ENCODE measurements around the gene ASB2.
A peak's percentile ranks its signal among the peaks of the same experiment; 100 is the strongest.

Gene ASB2

DNA sequence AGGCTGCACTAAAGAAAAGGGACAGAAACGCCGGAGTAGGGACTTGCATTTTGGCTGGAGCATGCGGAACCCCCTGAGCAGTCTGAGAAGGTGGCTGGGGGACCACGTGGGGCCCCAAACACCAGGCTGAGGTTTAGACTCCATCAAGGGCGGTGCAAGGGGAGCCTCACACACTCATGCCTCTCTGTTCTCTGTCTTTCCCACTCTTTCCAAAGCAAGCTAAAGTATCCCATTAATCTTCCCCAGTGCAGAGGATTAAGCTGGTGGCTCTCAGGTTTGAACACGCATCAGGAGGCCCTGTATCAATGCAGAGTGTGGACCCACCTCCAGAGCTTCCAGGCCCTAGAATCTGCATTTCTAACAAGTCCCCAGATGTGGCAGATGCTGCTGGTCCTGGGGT, 34.3 kb upstream of the ASB2 start:
- H3K27ac ChIP-seq (ENCODE audit: insufficient read depth in 1 of 2, low read depth in 1 of 2, low read length in 2 of 2, poor library complexity in 1 of 2, severe bottlenecking in 2 of 2), result no peak overlapping the region
- peaks cover 0 to 2% (median 0%) of the 10 kb centered on the region in 5 experiments for H3K27me3 ChIP-seq (replicated peaks in 2 of 5; ENCODE audit: control insufficient read depth in 4 of 5, insufficient read depth in 5 of 5, low read length in 4 of 5)
- H3K9me3 ChIP-seq (ENCODE audit: control extremely low read depth in 1 of 5, control insufficient read depth in 4 of 5, insufficient read depth in 2 of 5, low read depth in 1 of 5, low read length in 4 of 5), result peaks cover 0 to 2% (median 0%) of the 10 kb centered on the region in 5 experiments
- WGBS (ENCODE audit: insufficient coverage), result 92% methylated on average over 5 of the region's 6 CpGs
- POLR2A ChIA-PET, result no interaction called here
- H3K4me3 ChIP-seq (ENCODE audit: control insufficient read depth in 1 of 7, extremely low read depth in 1 of 7, insufficient read depth in 4 of 7, low read depth in 2 of 7, low read length in 6 of 7), result no peak overlapping the region
- DNase-seq, result no peak
- peaks cover 0 to 12% (median 5%) of the 10 kb centered on the region in 4 experiments for H3K4me1 ChIP-seq (ENCODE audit: control extremely low read depth in 1 of 4, control insufficient read depth in 4 of 4, insufficient read depth in 4 of 4, low read length in 3 of 4)
- H3K36me3 ChIP-seq (ENCODE audit: control insufficient read depth in 4 of 4, insufficient read depth in 4 of 4, low read length in 3 of 4), result no peaks in the 10 kb centered on the region
- CTCF ChIA-PET, result interaction anchor here (0.7 to 1.9 kb wide), 8 partner anchors 9 to 128 kb away, joined by 3 to 9 read pairs (median 3); no protein-coding TSS in a partner anchor

DNA sequence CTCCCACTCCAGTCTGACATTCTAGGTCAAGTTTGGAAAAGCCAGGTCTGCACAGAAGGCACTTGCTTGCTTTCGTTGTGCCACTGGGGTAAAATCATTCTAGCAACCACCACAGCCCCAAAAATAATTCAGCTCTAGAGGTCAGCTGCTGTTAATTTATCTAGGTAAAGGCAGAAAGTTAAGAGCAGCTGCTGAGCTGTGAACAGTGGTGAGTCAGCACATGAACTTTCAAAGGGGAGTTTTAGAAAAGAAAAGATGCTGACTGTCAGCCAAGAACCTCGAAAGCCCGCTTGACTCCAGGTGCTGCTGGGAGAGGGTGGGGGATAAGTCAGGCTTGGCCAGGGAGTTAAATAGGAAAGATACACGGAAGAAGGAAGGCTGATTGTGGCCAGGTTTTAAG, 33.4 kb upstream of the ASB2 start:
- no peaks in the 10 kb centered on the region for H3K36me3 ChIP-seq (ENCODE audit: control insufficient read depth in 4 of 4, insufficient read depth in 4 of 4, low read length in 3 of 4)
- H3K27ac ChIP-seq (ENCODE audit: insufficient read depth in 1 of 2, low read depth in 1 of 2, low read length in 2 of 2, poor library complexity in 1 of 2, severe bottlenecking in 2 of 2), result no peak overlapping the region
- whole genome bisulfite sequencing (ENCODE audit: insufficient coverage), result 28% methylated on average over 4 of the region's 4 CpGs
- ChIA-PET CTCF (interaction anchor here (1.0 to 1.4 kb wide), 2 partner anchors 32 to 70 kb away, joined by 3 to 4 read pairs; no protein-coding TSS in a partner anchor), POLR2A (no interaction called here)
- no peak overlapping the region for H3K4me3 ChIP-seq (ENCODE audit: control insufficient read depth in 1 of 7, extremely low read depth in 1 of 7, insufficient read depth in 4 of 7, low read depth in 2 of 7, low read length in 6 of 7)
- H3K4me1 ChIP-seq (ENCODE audit: control extremely low read depth in 1 of 4, control insufficient read depth in 4 of 4, insufficient read depth in 4 of 4, low read length in 3 of 4), result peaks cover 0 to 12% (median 5%) of the 10 kb centered on the region in 4 experiments
- no peaks in the 10 kb centered on the region for H3K9me3 ChIP-seq (ENCODE audit: control extremely low read depth in 1 of 5, control insufficient read depth in 4 of 5, insufficient read depth in 2 of 5, low read depth in 1 of 5, low read length in 4 of 5)
- DNase-seq, result peak in 2 of 3 donors; percentile 55 to 58
- H3K27me3 ChIP-seq (replicated peaks in 2 of 5; ENCODE audit: control insufficient read depth in 4 of 5, insufficient read depth in 5 of 5, low read length in 4 of 5), result peaks cover 0 to 2% (median 0%) of the 10 kb centered on the region in 5 experiments

DNA sequence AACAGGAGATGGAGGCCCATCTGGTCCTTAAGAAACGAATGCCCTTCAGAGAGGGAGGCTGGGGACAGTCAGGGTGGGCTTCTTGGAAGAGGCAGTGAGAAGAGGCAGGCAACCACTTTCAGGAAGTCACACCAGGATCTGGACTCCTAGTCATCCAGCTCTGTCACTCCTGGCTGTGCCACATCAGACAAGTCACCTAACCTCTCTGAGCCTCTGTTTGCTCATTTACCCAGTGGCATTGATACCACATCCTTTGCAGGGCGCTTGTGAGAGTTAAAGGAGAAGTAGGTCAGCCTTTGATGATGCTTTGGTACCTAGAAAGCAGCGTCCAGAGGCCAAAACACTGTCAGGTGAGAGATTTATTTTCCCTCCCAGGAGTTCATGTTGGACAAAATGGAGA, 31.9 kb upstream of the ASB2 start:
- Histone ChIP-seq H3K27ac (ENCODE audit: insufficient read depth in 1 of 2, low read depth in 1 of 2, low read length in 2 of 2, poor library complexity in 1 of 2, severe bottlenecking in 2 of 2) (no peak overlapping the region), H3K4me3 (ENCODE audit: control insufficient read depth in 1 of 7, extremely low read depth in 1 of 7, insufficient read depth in 4 of 7, low read depth in 2 of 7, low read length in 6 of 7) (no peak overlapping the region), H3K27me3 (replicated peaks in 2 of 5; ENCODE audit: control insufficient read depth in 4 of 5, insufficient read depth in 5 of 5, low read length in 4 of 5) (peaks cover 0 to 2% (median 0%) of the 10 kb centered on the region in 5 experiments), H3K9me3 (ENCODE audit: control extremely low read depth in 1 of 5, control insufficient read depth in 4 of 5, insufficient read depth in 2 of 5, low read depth in 1 of 5, low read length in 4 of 5) (no peaks in the 10 kb centered on the region), H3K4me1 (ENCODE audit: control extremely low read depth in 1 of 4, control insufficient read depth in 4 of 4, insufficient read depth in 4 of 4, low read length in 3 of 4) (peaks cover 0 to 12% (median 5%) of the 10 kb centered on the region in 4 experiments), H3K36me3 (ENCODE audit: control insufficient read depth in 4 of 4, insufficient read depth in 4 of 4, low read length in 3 of 4) (no peaks in the 10 kb centered on the region)
- CTCF ChIA-PET, result no interaction called here
- POLR2A ChIA-PET, result no interaction called here
- 89% methylated on average over 3 of the region's 3 CpGs for WGBS (ENCODE audit: insufficient coverage)
- DNase-seq, result no peak

DNA sequence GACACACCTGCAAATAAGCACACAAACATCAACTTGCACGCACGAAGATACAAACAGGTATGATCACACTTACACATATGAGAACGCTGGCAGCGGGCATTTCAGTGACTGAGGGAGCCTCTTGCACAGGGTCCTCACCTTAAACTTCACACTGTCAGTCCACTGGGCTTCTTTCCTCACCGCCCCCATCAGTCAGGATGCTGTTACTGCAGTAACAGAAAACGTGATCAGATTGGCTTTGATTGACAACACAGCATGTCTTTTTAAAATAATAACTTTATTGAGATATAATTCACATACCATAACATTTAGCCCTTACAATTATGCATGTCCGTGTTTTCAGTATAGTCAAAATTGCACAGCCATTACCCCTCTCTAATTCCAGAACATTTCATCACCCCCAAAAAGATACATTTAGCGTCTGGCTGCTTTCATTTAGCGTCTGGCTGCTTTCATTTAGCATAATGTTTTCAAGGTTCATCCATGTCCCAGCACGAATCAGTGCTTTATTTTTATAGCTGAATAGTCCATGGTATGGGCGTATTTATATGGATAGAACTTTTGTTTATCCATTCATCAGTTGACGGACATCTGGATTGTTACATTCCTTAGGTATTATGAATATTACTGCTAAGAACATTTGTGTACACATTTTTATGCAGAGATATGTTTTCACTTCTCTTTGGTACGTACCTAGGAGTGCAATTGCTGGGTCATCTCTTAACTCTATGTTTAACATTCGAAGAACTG, 29.1 kb upstream of the ASB2 start:
- H3K36me3 ChIP-seq (ENCODE audit: control insufficient read depth in 4 of 4, insufficient read depth in 4 of 4, low read length in 3 of 4), result no peaks in the 10 kb centered on the region
- peaks cover 0 to 2% (median 0%) of the 10 kb centered on the region in 5 experiments for H3K27me3 ChIP-seq (replicated peaks in 2 of 5; ENCODE audit: control insufficient read depth in 4 of 5, insufficient read depth in 5 of 5, low read length in 4 of 5)
- no peak overlapping the region for H3K4me3 ChIP-seq (ENCODE audit: control insufficient read depth in 1 of 7, extremely low read depth in 1 of 7, insufficient read depth in 4 of 7, low read depth in 2 of 7, low read length in 6 of 7)
- H3K4me1 ChIP-seq (ENCODE audit: control extremely low read depth in 1 of 4, control insufficient read depth in 4 of 4, insufficient read depth in 4 of 4, low read length in 3 of 4), result peaks cover 0 to 10% (median 3%) of the 10 kb centered on the region in 4 experiments
- ChIA-PET POLR2A (no interaction called here), CTCF (interaction anchor here (0.7 to 12.8 kb wide), 8 partner anchors 13 to 66 kb away, joined by 3 to 130 read pairs (median 6); partner anchors contain the start of gene OTUB2)
- no peak overlapping the region for H3K27ac ChIP-seq (ENCODE audit: insufficient read depth in 1 of 2, low read depth in 1 of 2, low read length in 2 of 2, poor library complexity in 1 of 2, severe bottlenecking in 2 of 2)
- no peaks in the 10 kb centered on the region for H3K9me3 ChIP-seq (ENCODE audit: control extremely low read depth in 1 of 5, control insufficient read depth in 4 of 5, insufficient read depth in 2 of 5, low read depth in 1 of 5, low read length in 4 of 5)
- DNase-seq, result peak in 2 of 3 donors; percentile 34 to 38
- 47% methylated on average over 9 of the region's 14 CpGs for WGBS (ENCODE audit: insufficient coverage)

- CTCF ChIA-PET, result interaction anchor here (0.9 to 12.8 kb wide), 10 partner anchors 13 to 69 kb away, joined by 3 to 130 read pairs (median 6); partner anchors contain the start of gene OTUB2
- 97% methylated on average over 3 of the region's 8 CpGs for WGBS (ENCODE audit: insufficient coverage)
- POLR2A ChIA-PET, result no interaction called here
- H3K27ac ChIP-seq (ENCODE audit: insufficient read depth in 1 of 2, low read depth in 1 of 2, low read length in 2 of 2, poor library complexity in 1 of 2, severe bottlenecking in 2 of 2), result no peak overlapping the region
- H3K4me1 ChIP-seq (ENCODE audit: control extremely low read depth in 1 of 4, control insufficient read depth in 4 of 4, insufficient read depth in 4 of 4, low read length in 3 of 4), result peaks cover 0 to 7% (median 3%) of the 10 kb centered on the region in 4 experiments
- no peaks in the 10 kb centered on the region for H3K9me3 ChIP-seq (ENCODE audit: control extremely low read depth in 1 of 5, control insufficient read depth in 4 of 5, insufficient read depth in 2 of 5, low read depth in 1 of 5, low read length in 4 of 5)
- no peaks in the 10 kb centered on the region for H3K27me3 ChIP-seq (replicated peaks in 2 of 5; ENCODE audit: control insufficient read depth in 4 of 5, insufficient read depth in 5 of 5, low read length in 4 of 5)
- H3K36me3 ChIP-seq (ENCODE audit: control insufficient read depth in 4 of 4, insufficient read depth in 4 of 4, low read length in 3 of 4), result no peaks in the 10 kb centered on the region
- no peak overlapping the region for H3K4me3 ChIP-seq (ENCODE audit: control insufficient read depth in 1 of 7, extremely low read depth in 1 of 7, insufficient read depth in 4 of 7, low read depth in 2 of 7, low read length in 6 of 7)
- no peak for DNase-seq
Measured at GRCh38 chr14:94004015-94004414, 27.6 kb upstream of the ASB2 start.

DNA sequence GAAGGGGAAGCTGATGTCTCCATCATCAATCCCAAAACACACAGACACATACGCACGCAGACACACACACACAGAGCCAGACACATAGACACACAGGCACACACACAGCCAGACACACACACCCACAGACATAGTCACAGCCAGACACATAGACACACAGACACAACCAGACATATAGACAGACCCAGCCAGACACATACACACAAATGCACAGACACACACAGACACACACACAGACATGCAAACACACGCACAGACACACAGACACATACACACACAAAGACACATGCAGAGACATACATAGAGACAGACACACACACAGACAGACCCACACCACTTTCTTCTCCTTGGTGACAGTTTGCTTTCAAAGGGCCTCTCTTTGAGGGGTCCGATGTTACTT, 27.0 kb upstream of the ASB2 start:
- no peaks in the 10 kb centered on the region for H3K27me3 ChIP-seq (replicated peaks in 2 of 5; ENCODE audit: control insufficient read depth in 4 of 5, insufficient read depth in 5 of 5, low read length in 4 of 5)
- peaks cover 0 to 7% (median 3%) of the 10 kb centered on the region in 4 experiments for H3K4me1 ChIP-seq (ENCODE audit: control extremely low read depth in 1 of 4, control insufficient read depth in 4 of 4, insufficient read depth in 4 of 4, low read length in 3 of 4)
- H3K4me3 ChIP-seq (ENCODE audit: control insufficient read depth in 1 of 7, extremely low read depth in 1 of 7, insufficient read depth in 4 of 7, low read depth in 2 of 7, low read length in 6 of 7), result no peak overlapping the region
- no peak for DNase-seq
- POLR2A ChIA-PET, result no interaction called here
- CTCF ChIA-PET, result interaction anchor here (1.1 to 12.8 kb wide), 8 partner anchors 13 to 68 kb away, joined by 3 to 130 read pairs (median 6); no protein-coding TSS in a partner anchor
- H3K27ac ChIP-seq (ENCODE audit: insufficient read depth in 1 of 2, low read depth in 1 of 2, low read length in 2 of 2, poor library complexity in 1 of 2, severe bottlenecking in 2 of 2), result no peak overlapping the region
- H3K36me3 ChIP-seq (ENCODE audit: control insufficient read depth in 4 of 4, insufficient read depth in 4 of 4, low read length in 3 of 4), result no peaks in the 10 kb centered on the region
- no peaks in the 10 kb centered on the region for H3K9me3 ChIP-seq (ENCODE audit: control extremely low read depth in 1 of 5, control insufficient read depth in 4 of 5, insufficient read depth in 2 of 5, low read depth in 1 of 5, low read length in 4 of 5)
- WGBS (ENCODE audit: insufficient coverage), result no CpG with 5 or more reads among the region's 4 CpGs
